GM10847 (cell line): ENCODE results near the gene APRT.
A peak's percentile ranks its signal among the peaks of the same experiment; 100 is the strongest.

ENCODE experiments used
- POLR2A ChIP-seq: IDR thresholded peaks from 2 replicates; pipeline ENCODE4 v1.6.1; 2011; ENCODE audit not compliant: insufficient read length; ENCODE audit errors: extremely low read depth

APRT gene

DNA sequence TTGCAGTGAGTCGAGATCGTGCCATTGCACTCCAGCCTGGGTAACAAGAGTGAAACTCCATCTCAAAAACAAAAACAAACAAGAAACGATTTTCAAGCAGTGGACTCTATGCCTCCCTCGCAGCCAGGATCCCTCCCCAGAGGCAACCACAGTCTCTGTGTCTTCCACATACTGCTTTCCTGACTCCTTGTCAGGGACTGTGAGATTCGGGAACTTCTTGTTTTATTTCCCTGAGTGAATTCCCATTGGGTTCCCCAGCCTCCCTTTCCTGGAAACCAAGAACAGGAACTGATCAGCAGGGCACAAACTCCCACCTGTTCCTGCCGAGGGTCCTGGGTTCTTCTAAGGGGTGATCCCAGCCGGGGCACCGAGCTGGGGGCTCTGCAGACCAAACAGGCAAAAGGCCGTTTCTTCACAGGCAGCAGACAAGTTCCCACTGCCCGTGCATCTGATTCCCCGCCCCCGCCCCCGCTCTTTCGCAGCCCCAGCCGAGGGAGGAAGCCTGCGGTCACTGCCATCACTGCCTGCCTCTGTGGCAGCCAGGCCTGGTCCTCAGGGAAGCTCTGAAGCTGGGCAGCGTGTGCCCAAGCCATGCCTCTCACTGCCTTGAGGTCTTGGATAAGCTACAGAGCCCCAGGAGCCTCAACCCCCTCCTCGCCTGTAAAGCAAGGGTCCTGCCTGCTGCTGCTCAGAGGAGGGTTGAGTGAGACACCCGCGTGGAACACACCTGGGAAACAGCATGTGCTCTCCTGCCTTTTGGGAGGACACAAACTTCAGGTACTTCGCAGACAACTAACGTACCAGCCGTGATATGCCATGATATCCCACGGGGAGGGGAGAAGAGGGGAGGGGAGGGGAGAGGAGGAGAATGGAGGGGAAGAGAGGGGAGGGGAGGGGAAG is 21.2 kb downstream of the APRT start:
- no peak for TF ChIP-seq POLR2A

- TF ChIP-seq POLR2A, result no peak
Measured at GRCh38 chr16:88789594-88789993, 22.1 kb downstream of the APRT start.

- TF ChIP-seq POLR2A, result no peak
Measured at GRCh38 chr16:88787579-88788314, 24.0 kb downstream of the APRT start.

DNA sequence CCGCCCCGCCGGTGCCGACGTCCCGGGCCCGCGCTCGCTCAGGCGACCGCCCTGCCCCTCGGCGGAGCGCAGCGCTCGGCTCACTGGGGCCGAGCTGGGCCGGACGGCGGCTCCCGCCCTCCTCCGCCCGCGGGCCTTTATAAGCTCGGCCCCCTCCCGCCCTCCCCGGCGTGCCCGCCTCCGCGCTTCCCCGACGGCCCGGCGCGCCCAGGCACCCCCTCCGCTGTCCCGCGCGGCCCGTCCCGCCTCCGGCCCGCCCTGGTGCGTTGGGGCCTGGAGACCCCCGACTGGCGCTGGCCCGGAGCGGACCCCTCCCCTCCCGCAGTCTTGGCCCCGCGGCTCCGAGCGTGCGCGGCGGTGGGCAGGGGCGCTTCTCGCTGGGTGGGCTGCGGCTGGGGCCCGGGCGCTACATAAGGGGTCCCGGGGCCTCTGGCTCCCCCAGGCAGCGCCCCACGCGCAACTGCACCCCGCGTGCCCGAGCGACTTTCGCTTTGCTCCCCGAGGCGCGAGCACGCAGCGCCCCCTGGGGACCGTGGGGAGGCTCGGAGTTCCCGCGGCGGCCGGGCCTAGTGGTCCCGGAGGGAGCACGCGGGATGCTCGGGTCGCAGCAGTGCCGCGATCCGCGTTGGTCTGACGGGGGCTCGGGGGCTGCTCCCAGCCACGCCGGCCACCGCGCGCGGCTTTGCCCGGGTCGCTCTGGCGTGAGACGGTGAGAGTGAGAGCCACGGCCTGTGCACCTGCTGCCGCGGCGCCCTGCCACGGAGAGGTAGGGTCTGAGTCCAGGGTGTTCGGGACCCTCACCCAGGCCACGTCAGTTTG is 26.4 kb downstream of the APRT start, which contains the start of gene PIEZO1:
Gene PIEZO1, minus strand, starts transcription at position 115 of the 819 bp plus-strand sequence. CDS start 256 bp downstream, outside the sequence.
- peak; percentile 92 for TF ChIP-seq POLR2A

- TF ChIP-seq POLR2A, result no peak
Measured at GRCh38 chr16:88784856-88785105, 26.9 kb downstream of the APRT start.

- no peak for TF ChIP-seq POLR2A
Measured at GRCh38 chr16:88784074-88784855, 27.5 kb downstream of the APRT start.

DNA sequence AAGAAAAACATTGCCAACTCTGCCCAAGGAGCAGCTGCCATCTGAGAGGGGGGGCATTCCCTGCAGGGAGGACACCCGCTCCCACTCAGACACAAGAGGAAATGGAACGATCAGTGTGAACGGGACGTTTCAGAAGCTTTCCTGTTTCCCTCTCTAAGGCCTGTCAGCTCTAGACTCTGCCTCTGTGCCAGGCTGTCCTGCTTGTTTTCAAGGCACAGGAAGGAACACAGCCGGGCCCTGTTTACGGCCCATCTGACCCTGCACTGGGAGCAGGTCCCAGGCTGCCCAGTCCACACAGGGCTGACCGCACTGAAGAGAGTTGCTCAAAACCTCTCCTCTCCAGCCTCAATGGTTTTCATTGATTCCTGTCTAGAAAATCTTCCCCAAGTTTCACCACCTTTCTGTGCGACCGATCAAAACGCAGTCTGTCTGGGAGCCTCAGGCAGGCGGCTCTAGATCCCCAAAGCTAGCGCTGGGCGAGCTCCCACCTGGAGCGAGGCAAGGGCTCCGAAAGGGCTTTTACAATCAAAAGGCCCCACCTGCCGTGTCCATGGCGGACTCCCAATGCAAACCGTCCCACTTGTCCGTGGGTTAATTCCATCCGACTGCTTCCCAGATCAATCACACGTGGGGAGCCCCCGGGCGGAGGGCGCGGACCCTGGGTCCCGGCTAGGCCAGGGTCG is 28.2 kb downstream of the APRT start:
- TF ChIP-seq POLR2A, result no peak

DNA sequence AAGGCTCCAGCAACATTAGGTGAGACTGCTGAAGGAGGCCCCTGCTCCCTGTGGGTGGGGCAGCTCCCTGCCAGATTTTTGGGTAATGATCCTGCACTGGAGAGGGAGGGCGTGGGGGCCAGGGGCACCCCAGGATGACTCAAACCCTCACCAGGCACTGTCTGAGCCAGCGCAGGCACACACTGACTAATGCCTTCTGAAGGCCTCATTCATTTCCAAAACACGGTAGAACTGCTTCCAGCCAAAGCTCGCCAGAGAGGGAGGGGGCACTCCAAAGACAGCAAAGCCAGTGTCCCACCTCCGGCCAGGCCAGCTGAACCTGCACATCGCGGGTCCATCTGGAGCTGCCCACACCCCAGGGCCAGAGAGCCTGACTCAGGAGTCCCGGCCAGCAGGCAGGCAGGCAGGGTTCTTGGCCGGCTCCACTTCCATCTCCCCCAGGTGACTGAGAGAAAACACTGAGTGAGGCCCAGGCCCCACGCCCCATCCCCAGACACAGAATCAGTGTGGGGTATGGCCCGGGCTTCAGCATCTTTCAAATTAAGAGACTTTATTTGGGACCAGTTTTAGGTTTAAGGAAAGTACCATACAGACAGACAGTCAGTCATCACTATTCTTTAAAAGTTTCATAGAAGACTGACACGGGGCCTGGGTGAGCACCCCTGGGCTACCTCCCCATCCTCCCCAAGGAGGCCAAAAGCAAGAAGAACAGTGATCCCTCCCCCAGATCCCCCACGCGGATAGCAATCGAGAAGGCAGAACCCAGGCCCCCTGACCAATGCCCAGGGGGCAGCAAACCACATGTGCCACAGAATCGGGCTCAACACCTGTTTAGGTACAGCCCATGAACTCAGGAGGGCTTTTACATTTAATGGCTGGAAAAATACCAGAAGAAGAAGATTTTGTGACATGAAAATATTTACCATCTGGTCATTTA is 29.0 kb downstream of the APRT start:
- no peak for TF ChIP-seq POLR2A

GRCh38 chr16:88781140-88782077 is 30.3 kb downstream of the APRT start:
- no peak for TF ChIP-seq POLR2A

DNA sequence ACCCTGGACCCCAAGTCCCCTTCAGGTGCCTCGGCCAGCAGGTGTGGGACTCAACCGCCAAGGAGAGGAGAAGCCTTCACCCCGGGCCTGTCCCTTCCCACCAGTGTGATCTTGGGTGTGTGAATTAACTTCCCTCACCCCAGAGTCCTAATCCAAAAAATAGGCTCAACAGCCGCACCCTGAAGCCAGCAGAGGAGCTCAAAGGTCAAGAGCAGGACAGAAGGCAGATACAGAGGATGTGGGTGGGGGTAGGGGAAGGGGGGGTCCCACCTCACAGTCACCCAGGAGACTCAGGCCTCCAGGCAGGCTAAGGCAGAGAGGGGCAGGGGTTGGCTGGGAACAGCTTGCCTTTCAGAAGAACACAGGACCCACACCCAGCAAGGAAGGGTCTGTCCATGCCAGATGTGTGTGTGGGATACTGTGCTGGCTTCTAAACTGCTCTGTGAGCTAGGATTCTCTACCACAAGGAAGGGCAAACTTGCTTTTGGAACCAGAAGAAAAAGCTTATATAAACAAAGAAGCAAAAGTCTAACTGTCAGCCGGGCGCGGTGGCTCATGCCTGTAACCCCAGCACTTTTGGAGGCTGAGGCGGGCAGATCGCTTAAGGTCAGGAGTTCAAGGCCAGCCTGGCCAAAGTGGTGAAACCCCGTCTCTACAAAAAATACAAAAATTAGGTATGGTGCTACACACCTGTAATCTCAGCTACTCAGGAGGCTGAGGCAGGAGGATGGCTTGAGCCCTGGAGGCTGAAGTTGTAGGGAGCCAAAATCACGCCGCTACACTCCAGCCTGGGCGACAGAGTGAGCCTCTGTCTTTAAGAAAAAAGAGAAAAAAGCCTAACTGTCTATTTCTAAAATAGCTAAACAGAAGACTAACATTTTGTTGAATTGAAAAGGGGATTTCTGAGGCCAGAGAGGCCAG is 31.3 kb downstream of the APRT start:
- TF ChIP-seq POLR2A, result no peak
